ENCODE data around the gene KIF5A.

KIF5A gene

DNA sequence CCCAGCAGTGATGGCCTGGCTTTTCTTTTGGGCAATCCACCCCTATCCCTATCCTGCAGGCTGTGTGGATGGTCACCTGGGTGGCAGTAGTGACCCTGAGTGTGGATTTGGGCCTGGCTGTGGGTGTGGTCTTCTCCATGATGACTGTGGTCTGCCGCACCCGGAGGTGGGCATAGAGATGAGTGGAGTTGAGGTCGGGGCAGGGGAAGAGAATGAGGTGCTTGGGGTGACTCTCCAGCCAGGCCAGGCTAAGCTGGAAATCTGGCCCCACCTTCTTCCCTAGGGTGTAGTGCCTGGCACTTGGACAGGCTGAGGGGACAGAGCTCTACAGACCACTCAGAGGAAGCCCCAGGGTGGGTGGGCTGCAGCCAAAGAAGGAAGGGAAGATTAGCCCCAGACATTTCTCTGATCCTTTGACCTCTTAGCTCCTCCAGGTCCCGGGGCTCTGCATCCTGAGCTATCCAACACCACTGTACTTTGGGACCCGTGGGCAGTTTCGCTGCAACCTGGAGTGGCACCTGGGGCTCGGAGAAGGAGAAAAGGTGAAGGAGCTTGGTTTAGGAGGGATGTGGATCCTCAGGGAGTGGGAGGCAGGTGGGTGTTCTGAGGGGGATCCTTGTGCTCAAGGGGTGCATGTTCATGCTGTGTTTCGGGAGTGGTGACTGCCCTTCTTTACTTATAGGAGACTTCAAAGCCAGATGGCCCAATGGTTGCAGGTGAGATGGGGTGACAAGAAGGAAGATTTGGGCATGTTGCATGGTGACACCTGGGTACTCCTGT, 74.8 kb downstream of the KIF5A start:
- DNase-seq (ENCODE audit: low read depth in 2 of 2): no peak
- H3K4me3 ChIP-seq (replicated peaks in 1 of 2; ENCODE audit: low read depth in 2 of 2, low read length in 2 of 2): no peak overlapping the region
- TF ChIP-seq, protein P1, sequence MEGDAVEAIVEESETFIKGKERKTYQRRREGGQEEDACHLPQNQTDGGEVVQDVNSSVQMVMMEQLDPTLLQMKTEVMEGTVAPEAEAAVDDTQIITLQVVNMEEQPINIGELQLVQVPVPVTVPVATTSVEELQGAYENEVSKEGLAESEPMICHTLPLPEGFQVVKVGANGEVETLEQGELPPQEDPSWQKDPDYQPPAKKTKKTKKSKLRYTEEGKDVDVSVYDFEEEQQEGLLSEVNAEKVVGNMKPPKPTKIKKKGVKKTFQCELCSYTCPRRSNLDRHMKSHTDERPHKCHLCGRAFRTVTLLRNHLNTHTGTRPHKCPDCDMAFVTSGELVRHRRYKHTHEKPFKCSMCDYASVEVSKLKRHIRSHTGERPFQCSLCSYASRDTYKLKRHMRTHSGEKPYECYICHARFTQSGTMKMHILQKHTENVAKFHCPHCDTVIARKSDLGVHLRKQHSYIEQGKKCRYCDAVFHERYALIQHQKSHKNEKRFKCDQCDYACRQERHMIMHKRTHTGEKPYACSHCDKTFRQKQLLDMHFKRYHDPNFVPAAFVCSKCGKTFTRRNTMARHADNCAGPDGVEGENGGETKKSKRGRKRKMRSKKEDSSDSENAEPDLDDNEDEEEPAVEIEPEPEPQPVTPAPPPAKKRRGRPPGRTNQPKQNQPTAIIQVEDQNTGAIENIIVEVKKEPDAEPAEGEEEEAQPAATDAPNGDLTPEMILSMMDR (IDR thresholded peaks at IDR 0.05; ENCODE audit: low read depth, low read length): no peak

DNA sequence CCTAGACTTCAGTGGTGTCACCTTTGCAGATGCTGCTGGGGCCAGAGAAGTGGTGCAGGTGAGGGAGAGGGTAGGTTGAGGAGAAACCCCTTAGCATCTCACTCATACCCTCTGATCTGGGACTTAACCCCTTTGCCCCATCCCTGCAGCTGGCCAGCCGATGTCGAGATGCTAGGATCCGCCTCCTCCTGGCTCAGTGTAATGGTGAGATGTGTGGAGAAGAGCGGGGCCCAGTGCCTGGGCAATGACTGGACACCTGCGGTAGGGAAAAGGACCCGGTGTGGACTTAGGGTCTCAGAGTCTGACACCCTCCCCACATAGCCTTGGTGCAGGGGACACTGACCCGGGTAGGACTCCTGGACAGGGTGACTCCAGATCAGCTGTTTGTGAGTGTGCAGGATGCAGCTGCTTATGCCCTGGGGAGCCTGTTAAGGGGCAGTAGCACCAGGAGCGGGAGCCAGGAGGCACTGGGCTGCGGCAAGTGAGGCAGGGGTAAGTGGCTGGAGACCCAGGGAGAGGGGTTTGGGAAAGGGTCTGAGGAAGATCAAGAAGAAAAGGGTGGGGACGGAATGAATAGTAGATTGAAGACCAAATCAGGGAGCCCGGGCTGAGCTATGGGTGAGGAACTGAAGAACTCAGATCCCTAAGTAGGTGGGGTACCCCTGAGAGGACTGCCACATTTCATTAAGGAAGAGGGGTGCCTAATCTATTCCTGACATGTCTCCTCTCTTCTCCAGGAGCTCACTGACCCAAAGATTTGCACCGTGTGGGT, 75.6 kb downstream of the KIF5A start:
- DNase-seq (ENCODE audit: low read depth in 2 of 2): no peak
- H3K4me3 ChIP-seq (replicated peaks in 1 of 2; ENCODE audit: low read depth in 2 of 2, low read length in 2 of 2): no peak overlapping the region
- TF ChIP-seq, protein P1 (IDR thresholded peaks at IDR 0.05; ENCODE audit: low read depth, low read length): no peak

DNA sequence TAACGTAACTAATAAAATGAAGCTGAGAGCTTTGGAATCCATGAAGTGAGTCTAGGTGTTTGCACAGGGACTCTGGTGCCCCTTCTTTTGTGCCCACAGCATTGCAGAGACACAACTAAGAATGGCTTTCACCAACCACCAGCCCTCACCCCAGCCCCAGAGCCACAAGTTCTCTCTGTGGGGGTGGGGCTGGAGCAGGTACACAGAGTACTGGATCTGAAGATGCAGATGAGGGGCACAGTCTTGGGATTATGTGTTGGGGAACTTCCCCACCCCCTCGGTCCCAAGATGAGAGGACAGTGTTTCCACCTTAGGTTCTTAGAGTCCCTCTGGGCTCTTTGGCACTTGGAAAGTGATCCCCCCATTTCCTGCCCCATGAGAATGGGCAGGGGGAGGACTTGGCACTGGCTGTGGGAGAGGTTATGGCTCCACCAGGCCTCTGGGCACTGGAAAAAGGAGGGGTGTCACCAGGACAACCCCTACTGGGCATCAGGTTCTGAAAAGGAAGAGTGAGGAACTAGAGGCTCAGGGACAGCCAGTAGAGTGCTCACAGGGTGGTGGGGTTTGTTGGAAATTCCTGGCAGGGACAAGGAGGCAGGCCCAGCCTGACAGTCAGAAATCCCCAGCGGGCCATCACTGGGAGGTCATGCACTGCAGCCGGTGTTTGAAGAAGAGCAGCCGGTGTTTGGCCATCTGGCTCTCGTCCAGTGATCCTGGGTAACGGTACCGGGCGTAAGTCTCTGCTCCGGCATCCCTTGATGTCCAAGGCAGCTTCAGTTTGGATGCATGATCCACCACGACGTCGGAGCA, 76.5 kb downstream of the KIF5A start:
- no peak for DNase-seq (ENCODE audit: low read depth in 2 of 2)
- no peak overlapping the region for H3K4me3 ChIP-seq (replicated peaks in 1 of 2; ENCODE audit: low read depth in 2 of 2, low read length in 2 of 2)
- TF ChIP-seq, protein P1 (IDR thresholded peaks at IDR 0.05; ENCODE audit: low read depth, low read length): no peak

DNA sequence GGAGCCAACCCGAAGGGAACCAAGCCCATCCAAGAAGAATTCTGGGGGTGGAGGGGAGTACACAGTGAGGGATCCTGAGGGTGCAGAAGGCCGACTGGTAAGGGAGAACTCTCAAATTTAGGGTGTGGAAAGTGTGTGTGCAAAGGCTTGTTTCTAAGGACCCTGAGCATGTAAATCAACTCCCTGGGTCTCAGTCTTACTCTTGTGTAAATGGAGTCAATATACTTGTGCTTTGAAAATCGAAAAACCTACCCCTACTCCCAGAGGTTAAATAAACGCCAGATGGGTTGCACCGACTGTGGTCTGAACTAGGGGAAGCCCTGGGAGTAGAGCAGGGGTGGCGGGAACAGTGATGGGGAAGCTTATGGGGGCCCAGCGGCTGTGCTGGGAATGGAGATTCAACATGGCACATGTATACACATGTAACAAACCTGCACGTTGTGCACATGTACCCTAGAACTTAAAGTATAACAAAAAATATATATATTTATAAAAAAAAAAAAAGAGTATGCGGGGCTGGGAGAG, 77.1 kb downstream of the KIF5A start:
- no peak for DNase-seq (ENCODE audit: low read depth in 2 of 2)
- H3K4me3 ChIP-seq (replicated peaks in 1 of 2; ENCODE audit: low read depth in 2 of 2, low read length in 2 of 2): no peak overlapping the region
- TF ChIP-seq, protein P1 (IDR thresholded peaks at IDR 0.05; ENCODE audit: low read depth, low read length): no peak

DNA sequence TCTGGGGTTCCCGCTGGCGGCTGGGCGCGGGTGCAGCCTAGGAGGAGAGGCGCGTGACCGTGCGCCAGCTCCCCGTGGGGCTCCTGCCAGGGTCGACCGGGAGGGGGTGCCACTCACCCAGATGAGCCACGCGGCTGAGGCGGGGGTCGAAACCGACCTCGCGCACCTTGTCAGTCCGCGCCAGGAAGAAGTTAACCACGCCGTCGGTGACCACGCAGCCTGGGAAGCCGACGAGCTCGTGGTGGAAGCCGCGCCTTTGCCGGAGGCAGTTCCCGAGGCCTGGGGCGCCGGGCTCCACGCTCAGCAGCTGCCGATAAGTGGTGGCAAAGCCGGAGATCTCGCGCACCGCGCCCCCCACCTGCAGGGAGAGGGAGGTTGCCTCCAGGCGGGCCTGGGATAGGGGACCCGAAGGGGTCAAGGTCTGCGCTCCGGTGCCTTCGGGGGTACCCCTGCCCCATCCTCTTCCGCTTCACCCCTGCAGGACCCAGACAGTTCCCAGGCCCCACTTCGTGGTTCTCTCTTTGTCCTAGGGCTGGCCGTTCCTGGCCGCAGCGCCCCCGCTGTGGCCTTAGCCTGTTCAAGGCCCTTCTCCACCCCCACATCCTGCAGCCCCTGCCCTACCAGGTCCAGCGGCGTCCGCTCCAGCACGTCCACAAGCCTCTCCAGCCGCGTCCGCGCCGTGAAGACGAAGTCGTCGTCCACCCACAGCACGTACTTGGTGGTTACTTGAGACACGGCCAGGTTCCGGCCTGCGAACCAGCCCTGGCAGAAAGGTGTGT, 77.8 kb downstream of the KIF5A start:
- no peak for DNase-seq (ENCODE audit: low read depth in 2 of 2)
- no peak overlapping the region for H3K4me3 ChIP-seq (replicated peaks in 1 of 2; ENCODE audit: low read depth in 2 of 2, low read length in 2 of 2)
- TF ChIP-seq, protein P1 (IDR thresholded peaks at IDR 0.05; ENCODE audit: low read depth, low read length): no peak

Measured in cardiac fibroblast (primary cell).